Globus pallidus (tissue), 1 donor: Measurements from ENCODE around the gene CIAPIN1.

Experiments used
- DNase-seq: peaks from one replicate; pipeline ENCODE4 v3.0.0-alpha.2; 2015; ENCODE audit warnings: low spot score

Gene CIAPIN1

GRCh38 chr16:57447186-57447962 lies at the start of gene CIAPIN1, which contains the start of gene COQ9:
Gene CIAPIN1, minus strand, starts transcription at chr16:57447385. Its CDS starts 6,457 bp downstream, at chr16:57440928.
Gene COQ9, plus strand, starts transcription at chr16:57447479. Its CDS starts 27 bp downstream, at chr16:57447506.
- DNase-seq = peak; percentile 84

- no peak for DNase-seq
These were observed 46.6 kb upstream of the CIAPIN1 start for GRCh38 chr16:57493767-57494166.

- DNase-seq = no peak
These were observed 42.0 kb upstream of the CIAPIN1 start for GRCh38 chr16:57489229-57489628.

- DNase-seq = no peak
These were observed 40.0 kb upstream of the CIAPIN1 start for GRCh38 chr16:57486858-57487834.

GRCh38 chr16:57485916-57486857 lies 39.0 kb upstream of the CIAPIN1 start, which contains the start of gene DOK4:
Gene DOK4, minus strand, starts transcription at chr16:57486493. Its CDS starts 6,986 bp downstream, at chr16:57479507.
- DNase-seq = peak; percentile 38

GRCh38 chr16:57485091-57485915 lies 38.1 kb upstream of the CIAPIN1 start:
- DNase-seq = no peak

- no peak for DNase-seq
These were observed 37.4 kb upstream of the CIAPIN1 start for GRCh38 chr16:57484515-57485005.

- DNase-seq = no peak
These were observed 36.7 kb upstream of the CIAPIN1 start for GRCh38 chr16:57483725-57484514.

- no peak for DNase-seq
These were observed 35.8 kb upstream of the CIAPIN1 start for GRCh38 chr16:57482845-57483545.

- DNase-seq = no peak
These were observed 34.2 kb upstream of the CIAPIN1 start for GRCh38 chr16:57481421-57481820.

GRCh38 chr16:57480754-57481230 lies 33.6 kb upstream of the CIAPIN1 start:
- DNase-seq = no peak

- no peak for DNase-seq
These were observed 33.0 kb upstream of the CIAPIN1 start for GRCh38 chr16:57479976-57480753.

GRCh38 chr16:57479205-57479975 lies 32.2 kb upstream of the CIAPIN1 start:
- DNase-seq = peak; percentile 31

GRCh38 chr16:57478396-57479204 lies 31.4 kb upstream of the CIAPIN1 start:
- DNase-seq = no peak

GRCh38 chr16:57477531-57478202 lies 30.5 kb upstream of the CIAPIN1 start:
- no peak for DNase-seq
